GM23338 (cell line): ENCODE data around the gene ATP6V1F. TPM values are rescaled to one million over a fixed set of nuclear protein-coding genes. Genes with fewer than 3 reads are reported as not detected.

Experiments
- ATAC-seq: fragments of 200-7000 bp; cut with Tn5 transposase; 3 replicates; pipeline ENCODE4 v1.9.1; 2020
- DNase-seq: peaks from one replicate; pipeline ENCODE4 v3.0.0-alpha.2; 2015; ENCODE audit warnings: low spot score
- H2AFZ ChIP-seq: fragments of 200-600 bp; sonication (generic); 2 replicates; pipeline ENCODE4 v1.8.0; 2016; ENCODE audit warnings: antibody characterized with exemption, mild to moderate bottlenecking, moderate library complexity
- H3F3A ChIP-seq: fragments of 200-600 bp; sonication (generic); replicated peaks from 2 replicates; pipeline ENCODE4 v1.8.0; 2017; ENCODE audit warnings: antibody characterized with exemption, mixed run types, low read depth
- H3K27ac ChIP-seq: fragments of 200-600 bp; sonication (generic); 2 replicates; pipeline ENCODE4 v1.6.1; 2016; ENCODE audit warnings: low read depth
- H3K27me3 ChIP-seq: fragments of 200-600 bp; sonication (generic); 2 replicates; pipeline ENCODE4 v1.8.0; 2016; ENCODE audit warnings: mild to moderate bottlenecking, mixed run types, moderate library complexity; ENCODE audit not compliant: insufficient read depth
- H3K36me3 ChIP-seq: fragments of 200-600 bp; sonication (generic); 2 replicates; pipeline ENCODE4 v1.8.0; 2016; ENCODE audit warnings: mild to moderate bottlenecking; ENCODE audit not compliant: insufficient read depth
- H3K4me1 ChIP-seq: fragments of 200-600 bp; sonication (generic); 2 replicates; pipeline ENCODE4 v1.8.0; 2016; ENCODE audit warnings: mild to moderate bottlenecking, moderate library complexity; ENCODE audit not compliant: insufficient read depth
- H3K4me2 ChIP-seq: fragments of 200-600 bp; sonication (generic); 2 replicates; pipeline ENCODE4 v1.7.1; 2017; ENCODE audit warnings: mixed run types
- H3K4me3 ChIP-seq: fragments of 200-600 bp; sonication (generic); 2 replicates; pipeline ENCODE4 v1.6.1; 2016; ENCODE audit warnings: mixed run types
- H3K79me2 ChIP-seq: fragments of 200-600 bp; sonication (generic); replicated peaks from 2 replicates; pipeline ENCODE4 v1.8.0; 2017; ENCODE audit warnings: mild to moderate bottlenecking; ENCODE audit not compliant: insufficient read depth
- H3K9me2 ChIP-seq: fragments of 200-600 bp; sonication (generic); 2 replicates; pipeline ENCODE4 v1.8.0; 2017; ENCODE audit not compliant: insufficient read depth
- H4K20me1 ChIP-seq: fragments of 200-600 bp; sonication (generic); replicated peaks from 2 replicates; pipeline ENCODE4 v1.8.0; 2017; ENCODE audit warnings: mild to moderate bottlenecking; ENCODE audit not compliant: insufficient read depth
- H3K27ac Mint-ChIP-seq: 2 replicates; pipeline ENCODE4 v1.8.0; 2020; ENCODE audit warnings: inconsistent platforms, mild to moderate bottlenecking, moderate library complexity, mixed read lengths
- H3K27me3 Mint-ChIP-seq: 3 replicates; pipeline ENCODE4 v1.8.0; 2022; ENCODE audit warnings: low read depth, mild to moderate bottlenecking, moderate library complexity, mixed read lengths, inconsistent platforms; ENCODE audit not compliant: insufficient read depth, poor library complexity
- H3K36me3 Mint-ChIP-seq: 3 replicates; pipeline ENCODE4 v1.8.0; 2021; ENCODE audit warnings: low read depth, mild to moderate bottlenecking, inconsistent platforms, moderate library complexity, mixed read lengths
- H3K4me1 Mint-ChIP-seq: 3 replicates; pipeline ENCODE4 v1.8.0; 2020; ENCODE audit warnings: mild to moderate bottlenecking, inconsistent platforms, mixed read lengths
- H3K4me3 Mint-ChIP-seq: 3 replicates; pipeline ENCODE4 v1.8.0; 2021; ENCODE audit warnings: moderate library complexity, mild to moderate bottlenecking, inconsistent platforms, mixed read lengths
- H3K9me3 Mint-ChIP-seq: 3 replicates; pipeline ENCODE4 v1.8.0; 2020; ENCODE audit warnings: moderate library complexity, mild to moderate bottlenecking, inconsistent platforms, mixed read lengths
- CTCF ChIP-seq, 2 experiments: fragments of 200-600 bp in 1 of 2; sonication (generic) in 1 of 2; conservative IDR thresholded peaks; 2 replicates each; pipeline versions ENCODE4 v1.5.1 to v1.6.1; 2016 to 2017; ENCODE audit warnings: antibody characterized with exemption in 2 of 2, low read depth in 2 of 2, mild to moderate bottlenecking in 2 of 2, moderate library complexity in 1 of 2
- ETS1 ChIP-seq: IDR thresholded peaks from 2 replicates; pipeline ENCODE4 v1.6.1; 2016; ENCODE audit warnings: antibody characterized with exemption
- POLR2AphosphoS5 ChIP-seq: IDR thresholded peaks from 2 replicates; pipeline ENCODE4 v1.6.1; 2016; ENCODE audit warnings: antibody characterized with exemption, low read depth
- STAT1 ChIP-seq: IDR thresholded peaks from one replicate; pipeline ENCODE4 v1.6.1; 2016; ENCODE audit warnings: antibody characterized with exemption; ENCODE audit not compliant: unreplicated experiment
- ZNF462 ChIP-seq: fragments of 250-450 bp; sonication (Bioruptor Pico); IDR thresholded peaks from 2 replicates; pipeline ENCODE4 v1.5.0; 2020; ENCODE audit warnings: mild to moderate bottlenecking, moderate library complexity
- polyA plus RNA-seq: library from polyadenylated mRNA; unstranded; fragments of >200 nt; fragmentation: Nextera tagmentation; extraction: Ambion mirVana; gene quantifications from 2 replicates; pipeline ENCODE4 v1.2.1, GENCODE V29; 2016
- total RNA-seq: library from RNA; depleted of rRNA; stranded (reverse); fragments of >200 nt; shearing (Covaris generic); gene quantifications from 2 replicates; pipeline ENCODE4 v1.2.3, GENCODE V29; 2014

Gene ATP6V1F
- total and polyA plus RNA-seq, 2 experiments from 2014 or later, result 66.5 to 271 TPM

- H3K4me3 ChIP-seq, result no peak overlapping the region
- peaks cover 9% of the 10 kb centered on the region for H3K4me1 Mint-ChIP-seq
- no peak overlapping the region for H3K27ac ChIP-seq
- H3K4me3 Mint-ChIP-seq, result no peak overlapping the region
- peaks cover 22% of the 10 kb centered on the region for H3K27me3 ChIP-seq
- H3K36me3 ChIP-seq, result no peaks in the 10 kb centered on the region
- no peaks in the 10 kb centered on the region; the same call in 2 of the 3 replicates for H3K36me3 Mint-ChIP-seq
- peaks cover 3% of the 10 kb centered on the region for H3K4me1 ChIP-seq
- H3K9me3 Mint-ChIP-seq, result peaks cover 8% of the 10 kb centered on the region; the same call in 2 of the 3 replicates
- 0 out of 2 replicates have a peak, but pooled peaks cover 5% of the 10 kb centered on the region for H3K9me2 ChIP-seq
- no peak overlapping the region for H3K27ac Mint-ChIP-seq
- H3K79me2 ChIP-seq, result no peaks in the 10 kb centered on the region
- peak overlapping the region; percentile 87 for H2AFZ ChIP-seq
- TF ChIP-seq POLR2AphosphoS5 (no peak), ETS1 (no peak), CTCF (conservative IDR thresholded peaks at IDR 0.05; ENCODE audit: low read depth in 2 of 2) (peak; percentile 75 to 85)
- peak; percentile 66 for ATAC-seq
- DNase-seq, result peak; percentile 87
- H3F3A ChIP-seq, result no peaks in the 10 kb centered on the region
- no peak overlapping the region for H3K4me2 ChIP-seq
- H4K20me1 ChIP-seq, result no peaks in the 10 kb centered on the region
- H3K27me3 Mint-ChIP-seq, result peaks cover 18% of the 10 kb centered on the region
Measured at GRCh38 chr7:128904381-128905197, 41.9 kb downstream of the ATP6V1F start.

- Mint-ChIP-seq H3K27me3 (peaks cover 30% of the 10 kb centered on the region), H3K9me3 (no peaks in the 10 kb centered on the region), H3K36me3 (no peaks in the 10 kb centered on the region; the same call in 2 of the 3 replicates), H3K4me3 (no peak overlapping the region), H3K4me1 (peaks cover 15% of the 10 kb centered on the region), H3K27ac (no peak overlapping the region)
- Histone ChIP-seq H3K79me2 (no peaks in the 10 kb centered on the region), H2AFZ (no peak overlapping the region), H3K4me3 (no peak overlapping the region), H3K36me3 (no peaks in the 10 kb centered on the region), H3K9me2 (no peaks in the 10 kb centered on the region), H4K20me1 (no peaks in the 10 kb centered on the region), H3K4me2 (no peak overlapping the region), H3K4me1 (peaks cover 10% of the 10 kb centered on the region), H3K27me3 (peaks cover 38% of the 10 kb centered on the region), H3F3A (no peaks in the 10 kb centered on the region), H3K27ac (no peak overlapping the region)
- DNase-seq (no peak), ATAC-seq (no peak)
- TF ChIP-seq ETS1 (no peak), ZNF462 (CRISPR knock-in tag) (no peak), STAT1 (no peak), POLR2AphosphoS5 (no peak)
Measured at GRCh38 chr7:128906001-128906765, 43.5 kb downstream of the ATP6V1F start.
